Stimulated activated CD4-positive, alpha-beta T cell treated with anti-CD3 and anti-CD28 coated beads, Interleukin-2, amount 100 ng/mL, for 24 hours (primary cell): ENCODE measurements around the gene NELFE.

Experiments
- DNase-seq, 2 donors: peaks; one replicate each; pipeline ENCODE4 v3.0.0-alpha.2; 2020

Gene NELFE

GRCh38 chr6:31971993-31972708, 13.4 kb upstream of the NELFE start, which contains the start of gene DXO:
Gene DXO, minus strand, starts transcription at chr6:31972138. Its CDS starts 463 bp downstream, at chr6:31971675.
- peak; percentile 94 to 98 for DNase-seq

DNA sequence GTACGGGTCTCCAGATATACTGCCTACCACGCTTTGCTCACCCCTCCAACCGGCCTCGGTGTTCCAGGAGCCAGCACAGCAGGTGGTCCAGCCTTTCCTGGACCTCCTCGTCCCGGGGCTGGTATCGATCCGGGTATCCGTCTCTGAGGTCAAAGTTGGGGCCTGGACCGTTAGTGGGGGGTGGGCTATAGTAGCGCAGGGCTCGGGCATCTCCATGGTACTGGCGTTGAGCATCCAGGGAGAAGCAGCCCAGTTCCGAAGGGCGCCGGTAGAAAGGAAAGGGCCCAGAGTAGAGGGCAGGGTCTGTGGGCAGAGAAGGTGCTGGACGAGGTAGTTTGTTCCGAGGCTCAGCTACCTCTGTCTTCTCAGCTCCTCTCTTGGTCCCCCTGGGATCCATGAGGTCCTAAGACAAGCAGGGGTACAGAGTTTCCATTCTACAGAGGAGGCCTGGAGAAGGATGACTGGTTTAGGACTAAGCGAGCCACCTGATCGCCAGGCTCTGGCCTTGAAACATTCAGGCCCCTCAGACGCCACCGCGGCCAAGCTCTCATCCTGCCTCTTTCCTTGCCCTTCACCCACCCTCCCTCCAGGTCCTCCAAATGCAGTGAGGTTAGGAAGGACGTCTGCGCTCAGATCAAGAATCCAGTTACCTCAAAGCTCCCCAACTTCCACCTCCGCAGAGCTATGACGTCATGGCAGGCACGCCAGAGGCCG, 12.7 kb upstream of the NELFE start:
- peak in 1 of 2 donors; percentile 27 for DNase-seq

GRCh38 chr6:31970604-31971271, 12.0 kb upstream of the NELFE start:
- no peak for DNase-seq

GRCh38 chr6:31969712-31970603, 11.2 kb upstream of the NELFE start:
- DNase-seq, result no peak

GRCh38 chr6:31968791-31969711, 10.3 kb upstream of the NELFE start:
- no peak for DNase-seq

DNA sequence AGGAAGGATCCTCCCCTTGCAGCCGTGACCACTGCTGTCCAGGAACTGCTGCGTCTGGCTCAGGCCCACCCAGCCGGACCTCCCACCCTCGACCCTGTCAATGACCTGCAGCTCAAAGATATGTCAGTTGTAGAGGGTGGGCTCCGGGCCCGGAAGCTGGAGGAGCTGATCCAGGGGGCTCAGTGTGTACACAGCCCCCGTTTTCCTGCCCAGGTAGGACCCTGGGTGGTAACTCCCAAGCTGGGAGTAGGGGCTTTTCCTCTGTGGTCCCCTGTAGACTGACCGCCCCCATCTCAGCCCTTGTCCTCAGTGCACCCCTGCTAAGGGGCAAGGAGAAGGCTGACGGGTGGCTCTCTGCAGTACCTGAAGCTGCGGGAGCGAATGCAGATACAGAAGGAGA, 9.6 kb upstream of the NELFE start:
- DNase-seq, result no peak

GRCh38 chr6:31967926-31968320, 9.2 kb upstream of the NELFE start:
- DNase-seq, result no peak

GRCh38 chr6:31966997-31967925, 8.5 kb upstream of the NELFE start:
- DNase-seq, result no peak

DNA sequence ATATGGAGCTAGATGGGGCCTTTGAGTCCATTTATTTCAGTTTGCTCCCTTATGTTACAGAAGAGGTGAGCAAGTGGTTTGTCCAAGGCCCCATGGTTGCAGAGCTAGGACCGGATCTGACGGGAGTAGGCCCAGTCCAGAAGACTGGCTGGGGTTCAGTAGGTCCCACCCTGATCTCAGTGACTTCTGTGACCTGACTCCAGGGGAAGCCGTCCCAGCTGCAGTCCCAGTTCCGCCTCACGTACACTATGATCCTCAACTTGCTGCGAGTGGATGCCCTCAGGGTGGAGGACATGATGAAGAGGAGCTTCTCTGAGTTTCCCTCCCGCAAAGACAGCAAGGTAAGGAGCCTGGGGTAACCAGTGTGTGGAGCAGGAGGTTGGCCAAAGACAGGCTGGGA, 7.7 kb upstream of the NELFE start:
- no peak for DNase-seq

DNA sequence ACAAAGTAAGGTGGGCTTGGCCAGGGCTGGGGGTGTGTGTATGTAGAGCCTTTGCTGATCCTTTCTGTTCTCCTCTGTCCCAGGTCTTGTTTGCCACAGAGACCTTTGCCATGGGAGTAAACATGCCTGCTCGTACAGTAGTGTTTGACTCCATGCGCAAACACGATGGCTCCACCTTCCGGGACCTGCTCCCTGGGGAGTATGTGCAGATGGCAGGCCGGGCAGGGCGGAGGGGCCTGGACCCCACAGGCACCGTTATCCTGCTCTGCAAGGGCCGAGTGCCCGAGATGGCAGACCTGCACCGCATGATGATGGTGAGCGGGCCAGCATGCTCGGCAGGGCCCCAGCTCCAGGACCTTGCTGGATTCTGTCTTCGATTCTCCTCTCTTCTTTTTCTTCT, 6.9 kb upstream of the NELFE start:
- no peak for DNase-seq

- DNase-seq, result no peak
These were observed 5.2 kb upstream of the NELFE start for GRCh38 chr6:31963921-31964320.

- DNase-seq, result no peak
These were observed 2.8 kb upstream of the NELFE start for GRCh38 chr6:31961616-31962015.

DNA sequence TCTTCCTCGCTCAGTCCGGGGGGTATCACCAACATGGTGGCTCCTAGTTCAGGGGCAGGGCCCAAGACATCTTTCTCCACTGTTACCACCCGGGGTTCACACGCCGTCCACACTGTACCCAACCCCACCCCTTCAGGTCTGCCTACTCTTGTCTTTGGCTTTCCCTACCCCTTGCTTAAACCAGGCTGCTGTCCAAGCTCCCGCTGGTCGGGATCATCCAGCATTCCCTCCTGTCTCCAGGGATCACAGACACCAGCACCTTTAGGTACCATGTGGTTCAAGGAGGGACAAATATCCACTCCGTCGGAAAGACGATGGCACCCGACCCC, 395 bp downstream of the NELFE start:
- no peak for DNase-seq

DNA sequence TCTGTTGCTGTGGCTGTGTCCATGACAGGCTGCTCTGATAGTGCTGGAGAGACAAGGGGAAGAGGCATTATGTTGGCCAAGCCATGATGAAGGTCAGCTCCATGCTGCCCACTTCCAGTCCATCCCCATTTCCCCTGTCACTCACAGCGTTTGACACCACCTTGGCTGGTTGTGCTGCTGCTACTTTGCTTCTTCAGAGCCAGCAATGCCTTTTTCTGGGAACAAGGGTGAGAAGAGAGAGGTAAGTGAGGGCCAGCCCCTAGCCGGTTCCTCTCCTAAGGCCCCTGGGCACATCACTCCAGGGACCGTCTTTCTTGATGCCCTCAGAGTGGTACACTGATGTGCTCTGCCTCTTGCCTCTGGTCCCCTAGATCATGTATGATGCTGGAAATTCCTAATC, 2.0 kb downstream of the NELFE start:
- no peak for DNase-seq

GRCh38 chr6:31954511-31954910, 4.3 kb downstream of the NELFE start:
- no peak for DNase-seq

GRCh38 chr6:31952890-31953289, 5.9 kb downstream of the NELFE start:
- no peak for DNase-seq

- DNase-seq, result peak; percentile 50 to 54
These were observed 6.5 kb downstream of the NELFE start for GRCh38 chr6:31952140-31952805.

DNA sequence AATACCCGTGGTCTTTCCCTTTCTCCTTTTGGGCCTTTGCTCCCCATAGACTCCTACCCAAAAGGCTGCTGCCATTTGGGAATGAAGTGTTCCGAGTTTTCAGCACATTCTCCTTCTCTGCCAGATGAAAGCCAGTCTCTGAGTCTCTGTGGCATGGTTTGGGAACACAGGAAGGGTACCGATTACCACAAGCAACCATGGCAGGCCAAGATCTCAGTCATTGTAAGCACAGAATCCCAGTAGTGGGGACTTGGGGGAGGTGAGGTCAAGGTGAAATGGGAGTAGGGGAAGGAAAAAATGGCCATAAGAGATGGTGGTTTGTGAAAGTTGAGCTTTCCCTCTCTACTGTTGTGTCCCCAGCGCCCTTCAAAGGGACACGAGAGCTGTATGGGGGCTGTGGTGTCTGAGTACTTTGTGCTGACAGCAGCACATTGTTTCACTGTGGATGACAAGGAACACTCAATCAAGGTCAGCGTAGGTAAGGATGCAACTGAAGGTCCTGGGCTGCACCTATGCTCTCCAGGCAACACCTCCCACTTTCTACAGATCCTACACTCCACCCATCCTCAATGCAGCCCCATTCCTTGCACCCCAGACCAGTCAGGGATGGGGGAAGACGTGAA, 8.7 kb downstream of the NELFE start:
- no peak for DNase-seq

DNA sequence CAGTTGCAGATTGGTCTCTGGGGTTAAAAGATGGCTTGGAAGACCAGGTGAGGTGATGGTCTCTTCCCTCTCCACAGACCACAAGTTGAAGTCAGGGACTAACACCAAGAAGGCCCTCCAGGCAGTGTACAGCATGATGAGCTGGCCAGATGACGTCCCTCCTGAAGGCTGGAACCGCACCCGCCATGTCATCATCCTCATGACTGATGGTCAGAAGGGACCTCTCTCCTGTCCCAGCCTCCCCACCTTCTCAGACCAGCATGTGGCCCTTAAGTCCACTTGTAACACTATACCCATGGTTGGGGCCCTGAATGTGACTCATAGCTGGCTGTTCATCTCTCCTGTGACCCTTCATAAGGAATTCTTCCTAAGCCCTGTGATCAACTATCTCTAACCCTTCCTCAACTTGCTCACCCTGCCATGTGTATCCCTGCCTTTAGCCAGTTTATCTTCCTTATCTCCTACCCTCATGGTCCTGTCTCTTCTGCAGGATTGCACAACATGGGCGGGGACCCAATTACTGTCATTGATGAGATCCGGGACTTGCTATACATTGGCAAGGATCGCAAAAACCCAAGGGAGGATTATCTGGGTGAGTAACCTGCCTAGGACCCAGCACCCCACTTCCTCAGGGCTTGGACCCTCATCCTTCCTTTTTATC, 9.9 kb downstream of the NELFE start:
- no peak for DNase-seq
